Left ventricle myocardium inferior (tissue), 1 donor: ENCODE data around the gene TBL3. TPM values are rescaled to one million over a fixed set of nuclear protein-coding genes. Genes with fewer than 3 reads are reported as not detected.
A peak's percentile ranks its signal among the peaks of the same experiment; 100 is the strongest.

ENCODE experiments used
- DNase-seq: peaks from one replicate; pipeline ENCODE4 v3.0.0-alpha.2; 2020
- H3K27ac ChIP-seq: fragments of 200-600 bp; replicated peaks from 2 replicates; pipeline ENCODE4 v1.8.0; 2021
- H3K27me3 ChIP-seq: fragments of 200-600 bp; 2 replicates; pipeline ENCODE4 v1.8.0; 2021; ENCODE audit warnings: low read depth
- H3K36me3 ChIP-seq: fragments of 200-600 bp; 2 replicates; pipeline ENCODE4 v1.8.0; 2021
- H3K4me1 ChIP-seq: fragments of 200-600 bp; 2 replicates; pipeline ENCODE4 v1.8.0; 2021
- H3K4me3 ChIP-seq: fragments of 200-600 bp; 2 replicates; pipeline ENCODE4 v1.8.0; 2021; ENCODE audit warnings: mild to moderate bottlenecking, moderate library complexity
- H3K9me3 ChIP-seq: fragments of 200-600 bp; replicated peaks from 2 replicates; pipeline ENCODE4 v1.8.0; 2021
- intact Hi-C: fragments of 100-400 bp; cut with micrococcal nuclease; formaldehyde crosslinking; loops from one replicate; pipeline ENCODE4 v1.11.0; 2022
- total RNA-seq: library from RNA; stranded (reverse); fragmentation: NEBNext Ultra II Directional; extraction: Animal tissue kit (Norgen Biotek cat#: 25700); gene quantifications from one replicate; pipeline ENCODE4 v1.2.1, GENCODE V29; 2021
- TF ChIP-seq, protein P1 (sequence below): fragments of 200-600 bp; IDR thresholded peaks from 2 replicates; pipeline ENCODE4 v1.8.0; 2021; ENCODE audit warnings: antibody characterized with exemption, mild to moderate bottlenecking, borderline replicate concordance
- donor health status: DM: no; HTN: yes; CAD: no; lungs with severe emphysema.

Gene TBL3
- total RNA-seq, 1 donor from 2014 or later, result 22.6 TPM

DNA sequence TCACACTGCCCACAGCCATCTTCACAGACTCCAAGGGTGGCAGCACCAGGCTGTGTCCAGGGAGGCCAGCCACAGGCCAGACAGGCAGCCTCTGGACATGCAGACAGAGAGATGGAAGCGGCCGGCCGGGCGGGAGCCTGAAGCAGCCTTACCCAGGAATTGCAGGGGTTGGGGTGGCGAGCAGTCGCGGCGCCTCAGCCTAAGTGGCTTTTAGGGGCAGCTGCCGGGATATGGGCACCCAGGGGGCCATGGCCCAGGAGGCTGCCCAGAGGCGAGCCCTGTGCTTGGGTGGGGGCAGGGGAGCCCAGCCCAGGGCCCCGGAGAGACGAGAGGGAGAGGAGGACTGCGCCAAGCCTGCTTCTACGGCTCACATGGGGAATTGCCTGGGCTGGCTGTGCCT, 53.4 kb downstream of the TBL3 start:
- Histone ChIP-seq H3K4me3 (peak overlapping the region; percentile 91), H3K27me3 (peaks cover 25% of the 10 kb centered on the region), H3K27ac (peak overlapping the region; percentile 98), H3K9me3 (no peaks in the 10 kb centered on the region), H3K36me3 (peaks cover 7% of the 10 kb centered on the region), H3K4me1 (peaks cover 80% of the 10 kb centered on the region)
- DNase-seq, result peak; percentile 14
- intact Hi-C loops, result loop anchor here (10.0 kb wide), 1 partner anchor 120 kb away; the partner anchor contains the start of gene RAB26
- TF ChIP-seq, protein P1, sequence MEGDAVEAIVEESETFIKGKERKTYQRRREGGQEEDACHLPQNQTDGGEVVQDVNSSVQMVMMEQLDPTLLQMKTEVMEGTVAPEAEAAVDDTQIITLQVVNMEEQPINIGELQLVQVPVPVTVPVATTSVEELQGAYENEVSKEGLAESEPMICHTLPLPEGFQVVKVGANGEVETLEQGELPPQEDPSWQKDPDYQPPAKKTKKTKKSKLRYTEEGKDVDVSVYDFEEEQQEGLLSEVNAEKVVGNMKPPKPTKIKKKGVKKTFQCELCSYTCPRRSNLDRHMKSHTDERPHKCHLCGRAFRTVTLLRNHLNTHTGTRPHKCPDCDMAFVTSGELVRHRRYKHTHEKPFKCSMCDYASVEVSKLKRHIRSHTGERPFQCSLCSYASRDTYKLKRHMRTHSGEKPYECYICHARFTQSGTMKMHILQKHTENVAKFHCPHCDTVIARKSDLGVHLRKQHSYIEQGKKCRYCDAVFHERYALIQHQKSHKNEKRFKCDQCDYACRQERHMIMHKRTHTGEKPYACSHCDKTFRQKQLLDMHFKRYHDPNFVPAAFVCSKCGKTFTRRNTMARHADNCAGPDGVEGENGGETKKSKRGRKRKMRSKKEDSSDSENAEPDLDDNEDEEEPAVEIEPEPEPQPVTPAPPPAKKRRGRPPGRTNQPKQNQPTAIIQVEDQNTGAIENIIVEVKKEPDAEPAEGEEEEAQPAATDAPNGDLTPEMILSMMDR, result no peak

DNA sequence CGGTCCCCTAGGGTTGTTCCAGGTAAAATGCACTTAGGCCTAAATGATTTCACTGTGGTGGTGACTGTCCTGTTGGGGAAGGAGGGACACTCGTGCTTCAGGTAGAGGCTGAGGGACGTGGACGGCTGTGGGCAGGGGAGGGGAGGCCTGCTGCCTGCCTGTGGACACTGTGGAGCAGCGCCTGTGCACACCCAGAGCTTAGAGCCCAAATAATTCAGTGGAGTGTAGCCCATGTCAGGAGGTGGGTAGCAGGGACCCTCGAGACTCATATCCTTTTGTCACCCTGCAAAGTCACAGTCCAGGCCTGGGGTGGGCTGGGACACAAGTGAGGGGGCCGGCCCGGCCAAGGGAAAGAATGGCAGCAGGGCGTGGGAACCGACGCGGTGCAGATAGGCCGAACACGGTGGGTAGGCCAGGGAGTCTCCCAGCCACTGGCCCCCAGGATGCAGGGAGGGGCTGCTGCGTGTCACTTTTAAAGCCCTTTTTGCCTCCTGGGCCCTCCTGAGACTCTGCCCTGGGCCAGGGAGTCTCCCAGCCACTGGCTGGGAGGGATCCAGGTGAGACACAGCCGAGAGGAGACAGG, 54.1 kb downstream of the TBL3 start:
- H3K9me3 ChIP-seq, result no peaks in the 10 kb centered on the region
- H3K27me3 ChIP-seq, result peaks cover 17% of the 10 kb centered on the region
- H3K27ac ChIP-seq, result peak overlapping the region; percentile 98
- peaks cover 74% of the 10 kb centered on the region for H3K4me1 ChIP-seq
- intact Hi-C loops, result loop anchor here (10.0 kb wide), 1 partner anchor 119 kb away; the partner anchor contains the start of gene RAB26
- H3K4me3 ChIP-seq, result peak overlapping the region; percentile 91
- H3K36me3 ChIP-seq, result peaks cover 12% of the 10 kb centered on the region
- TF ChIP-seq, protein P1, result no peak
- DNase-seq, result no peak

DNA sequence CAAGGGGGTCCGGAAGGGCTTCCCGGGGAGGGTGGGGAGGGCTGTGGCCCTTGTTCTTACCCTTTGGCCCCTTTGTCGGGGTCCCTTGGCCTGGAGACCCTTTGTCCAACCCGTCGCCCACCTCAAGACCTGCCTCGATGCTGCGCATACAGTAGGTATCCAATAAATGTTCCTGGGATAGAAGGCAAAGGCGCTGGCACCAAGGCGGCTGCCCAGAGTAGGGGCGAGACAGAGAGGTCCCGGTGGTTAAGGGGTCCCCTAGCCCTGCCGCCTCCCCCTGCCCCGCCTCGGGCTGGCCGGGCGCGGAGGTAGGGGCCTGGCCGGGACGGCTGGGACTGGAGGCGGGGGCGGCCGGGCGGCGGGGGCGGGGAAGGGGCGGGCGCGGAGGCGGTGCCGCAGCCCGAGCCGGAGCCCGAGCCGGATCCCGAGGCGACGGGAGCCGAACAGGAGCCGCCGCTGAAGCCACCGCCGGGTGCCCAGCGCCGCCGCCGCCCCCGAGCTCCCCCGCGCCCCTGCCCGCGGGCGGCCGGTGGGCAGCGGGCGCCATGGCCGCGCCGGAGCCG, 54.7 kb downstream of the TBL3 start, which contains the start of gene NHERF2:
TSS of gene NHERF2 (plus strand) at position 442 of the 563 bp plus-strand sequence. CDS start at position 546, 104 bp downstream.
- peaks cover 12% of the 10 kb centered on the region for H3K27me3 ChIP-seq
- H3K27ac ChIP-seq, result peak within 1 kb of the TSS; percentile 98
- peak; percentile 55 for DNase-seq
- H3K4me1 ChIP-seq, result peaks cover 74% of the 10 kb centered on the region
- peak within 1 kb of the TSS; percentile 91 for H3K4me3 ChIP-seq
- TF ChIP-seq, protein P1, result no peak
- H3K36me3 ChIP-seq, result peaks cover 12% of the 10 kb centered on the region
- intact Hi-C loops, result loop anchor here (10.0 kb wide), 1 partner anchor 118 kb away; the partner anchor contains the start of gene RAB26
- no peaks in the 10 kb centered on the region for H3K9me3 ChIP-seq

DNA sequence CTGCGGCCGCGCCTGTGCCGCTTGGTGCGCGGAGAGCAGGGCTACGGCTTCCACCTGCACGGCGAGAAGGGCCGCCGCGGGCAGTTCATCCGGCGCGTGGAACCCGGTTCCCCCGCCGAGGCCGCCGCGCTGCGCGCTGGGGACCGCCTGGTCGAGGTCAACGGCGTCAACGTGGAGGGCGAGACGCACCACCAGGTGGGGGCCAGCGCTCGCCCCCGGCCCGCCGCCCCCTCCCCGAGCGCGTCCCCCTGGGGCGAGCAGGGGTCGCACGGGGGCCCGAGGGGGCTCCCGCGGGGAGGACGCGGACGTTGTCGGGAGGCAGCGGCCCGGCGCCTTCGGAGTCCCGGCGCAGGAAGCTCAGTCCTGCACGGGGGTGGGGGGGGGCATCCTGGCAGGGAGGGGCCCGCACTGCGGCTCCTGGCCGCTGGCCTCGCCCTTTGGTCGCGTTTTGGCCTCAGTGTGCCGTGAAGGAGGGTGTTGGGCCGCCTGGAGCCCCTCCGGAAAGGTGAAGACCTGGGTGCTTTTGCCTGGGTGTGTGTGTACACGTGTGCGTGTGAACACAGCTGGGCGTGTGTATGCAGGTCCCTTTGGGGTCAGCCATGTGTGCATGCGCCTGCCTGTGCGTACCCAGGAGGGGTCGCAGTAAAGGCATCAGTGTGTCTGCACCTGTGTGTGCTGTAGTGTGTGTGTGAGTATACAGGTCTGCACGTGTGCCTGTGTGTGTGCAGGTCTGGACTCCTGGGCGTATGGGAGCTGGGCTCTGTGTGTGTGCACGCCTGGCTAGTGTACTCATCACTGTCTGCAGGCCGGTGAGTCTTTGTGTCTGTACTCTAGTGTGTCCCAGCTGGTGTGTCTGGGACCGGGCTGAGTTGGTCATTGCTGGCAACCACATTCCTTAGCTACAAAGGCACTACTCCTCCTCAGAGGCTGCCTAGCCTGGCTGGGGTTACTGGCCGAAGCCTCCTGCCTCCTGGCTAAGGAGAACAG, 55.5 kb downstream of the TBL3 start:
- peak overlapping the region; percentile 91 for H3K4me3 ChIP-seq
- H3K27ac ChIP-seq, result peak overlapping the region; percentile 98
- no peaks in the 10 kb centered on the region for H3K9me3 ChIP-seq
- DNase-seq, result no peak
- peaks cover 12% of the 10 kb centered on the region for H3K36me3 ChIP-seq
- intact Hi-C loops, result loop anchor here (10.0 kb wide), 1 partner anchor 117 kb away; the partner anchor contains the start of gene RAB26
- peaks cover 79% of the 10 kb centered on the region for H3K4me1 ChIP-seq
- TF ChIP-seq, protein P1, result no peak
- H3K27me3 ChIP-seq, result peaks cover 4% of the 10 kb centered on the region

DNA sequence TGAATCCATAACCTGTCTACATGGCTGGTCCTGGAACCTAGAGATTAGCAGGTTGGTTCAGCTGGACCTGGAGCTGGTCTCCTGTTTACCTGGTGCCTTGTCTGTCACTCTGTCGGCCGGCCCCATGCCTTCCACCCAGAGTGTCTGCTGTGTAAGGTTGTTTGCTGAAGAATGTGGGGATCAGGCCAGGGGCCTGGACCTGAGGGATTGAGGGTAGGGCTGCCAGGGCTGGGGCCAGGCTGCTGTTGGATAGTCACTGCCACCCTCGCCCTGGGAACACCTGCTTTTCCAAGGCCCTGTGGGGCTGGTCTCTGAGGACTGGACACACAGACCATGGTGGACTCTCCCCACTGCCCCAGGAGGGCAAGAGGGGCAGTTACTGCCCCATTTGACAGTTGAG, 56.3 kb downstream of the TBL3 start:
- peaks cover 80% of the 10 kb centered on the region for H3K4me1 ChIP-seq
- DNase-seq, result no peak
- TF ChIP-seq, protein P1, result no peak
- peaks cover 12% of the 10 kb centered on the region for H3K36me3 ChIP-seq
- no peaks in the 10 kb centered on the region for H3K9me3 ChIP-seq
- peak overlapping the region; percentile 98 for H3K27ac ChIP-seq
- intact Hi-C loops, result loop anchor here (10.0 kb wide), 1 partner anchor 117 kb away; the partner anchor contains the start of gene RAB26
- no peaks in the 10 kb centered on the region for H3K27me3 ChIP-seq
- peak overlapping the region; percentile 91 for H3K4me3 ChIP-seq
